ENCODE measurements around the gene ESPNL.

ESPNL gene

GRCh38 chr2:238135601-238136150 is 35.5 kb downstream of the ESPNL start:
- no peak overlapping the region for H4K91ac ChIP-seq (ENCODE audit: low read depth, low read length)
- no peak overlapping the region for H2BK5ac ChIP-seq (ENCODE audit: low read depth, low read length, poor library complexity)
- H3K4me3 ChIP-seq (ENCODE audit: low read depth, low read length), result no peak overlapping the region
- no peak overlapping the region for H3K14ac ChIP-seq (ENCODE audit: low read length)
- H3K79me1 ChIP-seq (ENCODE audit: low read length), result no peaks in the 10 kb centered on the region
- no peak overlapping the region for H3K23ac ChIP-seq (ENCODE audit: low read length)
- no peaks in the 10 kb centered on the region for H3K27me3 ChIP-seq (ENCODE audit: insufficient read depth, low read length)
- no peak overlapping the region for H2BK12ac ChIP-seq (ENCODE audit: low read length)
- no peak overlapping the region for H3K4me2 ChIP-seq (ENCODE audit: low read length)
- WGBS (ENCODE audit: extremely low coverage, insufficient coverage, insufficient read length), result no CpG with 5 or more reads among the region's 15 CpGs
- peaks cover 14% of the 10 kb centered on the region in 2 experiments for H3K4me1 ChIP-seq (ENCODE audit: control insufficient read depth in 1 of 2, insufficient read depth in 2 of 2, low read length in 2 of 2)
- H2AFZ ChIP-seq (ENCODE audit: insufficient read depth, low read length, poor library complexity), result no peak overlapping the region
- H3K4ac ChIP-seq (ENCODE audit: low read depth, low read length), result no peak overlapping the region
- H3K9ac ChIP-seq (ENCODE audit: low read length), result no peak overlapping the region
- H4K12ac ChIP-seq (ENCODE audit: low read depth, low read length), result no peak overlapping the region
- H2BK120ac ChIP-seq (ENCODE audit: insufficient read depth, low read length, poor library complexity), result no peak overlapping the region
- peaks cover 1% of the 10 kb centered on the region for H3K9me3 ChIP-seq (ENCODE audit: insufficient read depth, low read depth, low read length)
- no peak overlapping the region for H3K18ac ChIP-seq (ENCODE audit: low read length)
- no peak overlapping the region for H2AK5ac ChIP-seq (ENCODE audit: low read length)
- peak; percentile 33 to 69 for DNase-seq
- H4K8ac ChIP-seq (ENCODE audit: low read depth, low read length), result no peak overlapping the region
- no peaks in the 10 kb centered on the region for H3K36me3 ChIP-seq (ENCODE audit: control insufficient read depth in 1 of 2, insufficient read depth in 2 of 2, low read length in 2 of 2)
- H3K27ac ChIP-seq (ENCODE audit: low read depth, low read length), result no peak overlapping the region
- no peaks in the 10 kb centered on the region for H3K79me2 ChIP-seq (ENCODE audit: control insufficient read depth, insufficient read depth, low read length, poor library complexity)

- no peak overlapping the region for H3K27ac ChIP-seq (ENCODE audit: low read depth, low read length)
- H3K4me3 ChIP-seq (ENCODE audit: low read depth, low read length), result no peak overlapping the region
- H4K8ac ChIP-seq (ENCODE audit: low read depth, low read length), result no peak overlapping the region
- no peak overlapping the region for H3K4me2 ChIP-seq (ENCODE audit: low read length)
- H3K4me1 ChIP-seq (ENCODE audit: control insufficient read depth in 1 of 2, insufficient read depth in 2 of 2, low read length in 2 of 2), result peaks cover 14% of the 10 kb centered on the region in 2 experiments
- H3K14ac ChIP-seq (ENCODE audit: low read length), result no peak overlapping the region
- H2AFZ ChIP-seq (ENCODE audit: insufficient read depth, low read length, poor library complexity), result no peak overlapping the region
- H3K27me3 ChIP-seq (ENCODE audit: insufficient read depth, low read length), result no peaks in the 10 kb centered on the region
- H3K79me2 ChIP-seq (ENCODE audit: control insufficient read depth, insufficient read depth, low read length, poor library complexity), result no peaks in the 10 kb centered on the region
- no peak overlapping the region for H4K91ac ChIP-seq (ENCODE audit: low read depth, low read length)
- DNase-seq, result peak; percentile 76 to 77
- WGBS (ENCODE audit: extremely low coverage, insufficient coverage, insufficient read length), result no CpG with 5 or more reads among the region's 14 CpGs
- H3K9me3 ChIP-seq (ENCODE audit: insufficient read depth, low read depth, low read length), result peaks cover 1% of the 10 kb centered on the region
- H4K12ac ChIP-seq (ENCODE audit: low read depth, low read length), result no peak overlapping the region
- H2AK5ac ChIP-seq (ENCODE audit: low read length), result no peak overlapping the region
- no peaks in the 10 kb centered on the region for H3K36me3 ChIP-seq (ENCODE audit: control insufficient read depth in 1 of 2, insufficient read depth in 2 of 2, low read length in 2 of 2)
- H3K4ac ChIP-seq (ENCODE audit: low read depth, low read length), result no peak overlapping the region
- no peak overlapping the region for H2BK12ac ChIP-seq (ENCODE audit: low read length)
- H3K18ac ChIP-seq (ENCODE audit: low read length), result no peak overlapping the region
- H3K23ac ChIP-seq (ENCODE audit: low read length), result no peak overlapping the region
- H2BK5ac ChIP-seq (ENCODE audit: low read depth, low read length, poor library complexity), result no peak overlapping the region
- H2BK120ac ChIP-seq (ENCODE audit: insufficient read depth, low read length, poor library complexity), result no peak overlapping the region
- H3K9ac ChIP-seq (ENCODE audit: low read length), result no peak overlapping the region
- H3K79me1 ChIP-seq (ENCODE audit: low read length), result no peaks in the 10 kb centered on the region
These were observed 36.8 kb downstream of the ESPNL start for GRCh38 chr2:238136820-238137537.

GRCh38 chr2:238137885-238138284 is 37.7 kb downstream of the ESPNL start:
- no peaks in the 10 kb centered on the region for H3K79me2 ChIP-seq (ENCODE audit: control insufficient read depth, insufficient read depth, low read length, poor library complexity)
- no peaks in the 10 kb centered on the region for H3K9me3 ChIP-seq (ENCODE audit: insufficient read depth, low read depth, low read length)
- no peak overlapping the region for H3K23ac ChIP-seq (ENCODE audit: low read length)
- WGBS (ENCODE audit: extremely low coverage, insufficient coverage, insufficient read length), result no CpG with 5 or more reads among the region's 13 CpGs
- H3K9ac ChIP-seq (ENCODE audit: low read length), result no peak overlapping the region
- no peak overlapping the region for H2BK5ac ChIP-seq (ENCODE audit: low read depth, low read length, poor library complexity)
- H4K8ac ChIP-seq (ENCODE audit: low read depth, low read length), result no peak overlapping the region
- no peak overlapping the region for H2AK5ac ChIP-seq (ENCODE audit: low read length)
- no peak overlapping the region for H3K4me3 ChIP-seq (ENCODE audit: low read depth, low read length)
- no peaks in the 10 kb centered on the region for H3K36me3 ChIP-seq (ENCODE audit: control insufficient read depth in 1 of 2, insufficient read depth in 2 of 2, low read length in 2 of 2)
- no peak overlapping the region for H3K14ac ChIP-seq (ENCODE audit: low read length)
- DNase-seq, result no peak
- no peaks in the 10 kb centered on the region for H3K27me3 ChIP-seq (ENCODE audit: insufficient read depth, low read length)
- H3K27ac ChIP-seq (ENCODE audit: low read depth, low read length), result no peak overlapping the region
- no peak overlapping the region for H3K4ac ChIP-seq (ENCODE audit: low read depth, low read length)
- H2BK12ac ChIP-seq (ENCODE audit: low read length), result no peak overlapping the region
- H4K12ac ChIP-seq (ENCODE audit: low read depth, low read length), result no peak overlapping the region
- H2AFZ ChIP-seq (ENCODE audit: insufficient read depth, low read length, poor library complexity), result no peak overlapping the region
- no peak overlapping the region for H3K4me2 ChIP-seq (ENCODE audit: low read length)
- no peak overlapping the region for H2BK120ac ChIP-seq (ENCODE audit: insufficient read depth, low read length, poor library complexity)
- no peaks in the 10 kb centered on the region for H3K79me1 ChIP-seq (ENCODE audit: low read length)
- no peak overlapping the region for H3K18ac ChIP-seq (ENCODE audit: low read length)
- H3K4me1 ChIP-seq (ENCODE audit: control insufficient read depth in 1 of 2, insufficient read depth in 2 of 2, low read length in 2 of 2), result peaks cover 14% of the 10 kb centered on the region in 2 experiments
- no peak overlapping the region for H4K91ac ChIP-seq (ENCODE audit: low read depth, low read length)

- H3K18ac ChIP-seq (ENCODE audit: low read length), result no peak within 1 kb of the TSS
- no peaks in the 10 kb centered on the region for H3K79me2 ChIP-seq (ENCODE audit: control insufficient read depth, insufficient read depth, low read length, poor library complexity)
- peaks cover 14% of the 10 kb centered on the region in 2 experiments for H3K4me1 ChIP-seq (ENCODE audit: control insufficient read depth in 1 of 2, insufficient read depth in 2 of 2, low read length in 2 of 2)
- no peak within 1 kb of the TSS for H2BK120ac ChIP-seq (ENCODE audit: insufficient read depth, low read length, poor library complexity)
- peak within 1 kb of the TSS; percentile 9 for H3K14ac ChIP-seq (ENCODE audit: low read length)
- H2AFZ ChIP-seq (ENCODE audit: insufficient read depth, low read length, poor library complexity), result no peak within 1 kb of the TSS
- H3K27ac ChIP-seq (ENCODE audit: low read depth, low read length), result no peak within 1 kb of the TSS
- H3K79me1 ChIP-seq (ENCODE audit: low read length), result no peaks in the 10 kb centered on the region
- H4K91ac ChIP-seq (ENCODE audit: low read depth, low read length), result no peak within 1 kb of the TSS
- no peak within 1 kb of the TSS for H2AK5ac ChIP-seq (ENCODE audit: low read length)
- H3K23ac ChIP-seq (ENCODE audit: low read length), result no peak within 1 kb of the TSS
- no peak within 1 kb of the TSS for H4K8ac ChIP-seq (ENCODE audit: low read depth, low read length)
- no peak within 1 kb of the TSS for H2BK5ac ChIP-seq (ENCODE audit: low read depth, low read length, poor library complexity)
- H4K12ac ChIP-seq (ENCODE audit: low read depth, low read length), result no peak within 1 kb of the TSS
- peak; percentile 31 to 78 for DNase-seq
- H2BK12ac ChIP-seq (ENCODE audit: low read length), result no peak within 1 kb of the TSS
- no peaks in the 10 kb centered on the region for H3K9me3 ChIP-seq (ENCODE audit: insufficient read depth, low read depth, low read length)
- H3K4ac ChIP-seq (ENCODE audit: low read depth, low read length), result no peak within 1 kb of the TSS
- H3K4me3 ChIP-seq (ENCODE audit: low read depth, low read length), result no peak within 1 kb of the TSS
- WGBS (ENCODE audit: extremely low coverage, insufficient coverage, insufficient read length), result no CpG with 5 or more reads among the region's 22 CpGs
- H3K36me3 ChIP-seq (ENCODE audit: control insufficient read depth in 1 of 2, insufficient read depth in 2 of 2, low read length in 2 of 2), result no peaks in the 10 kb centered on the region
- H3K9ac ChIP-seq (ENCODE audit: low read length), result no peak within 1 kb of the TSS
- no peaks in the 10 kb centered on the region for H3K27me3 ChIP-seq (ENCODE audit: insufficient read depth, low read length)
- H3K4me2 ChIP-seq (ENCODE audit: low read length), result no peak within 1 kb of the TSS
These were observed 38.4 kb downstream of the ESPNL start, which contains the start of gene KLHL30 for GRCh38 chr2:238138331-238139195. Gene KLHL30 (plus strand): TSS chr2:238138668. CDS start chr2:238140755, 2,087 bp downstream.

Data from trophoblast cell (in vitro differentiated cells and primary cell).